Measurements from ENCODE around the gene TRIP6. TPM values are rescaled to one million over a fixed set of nuclear protein-coding genes. Genes with fewer than 3 reads are reported as not detected.
"Not testable (repeated sequence)": the region's sequence is repeated elsewhere in the genome, so short reads cannot be mapped to it uniquely, and the experiment has no call there.

TRIP6 gene
- total RNA-seq, 2 experiments from 2014 or later, result 19.8 to 21.0 TPM

DNA sequence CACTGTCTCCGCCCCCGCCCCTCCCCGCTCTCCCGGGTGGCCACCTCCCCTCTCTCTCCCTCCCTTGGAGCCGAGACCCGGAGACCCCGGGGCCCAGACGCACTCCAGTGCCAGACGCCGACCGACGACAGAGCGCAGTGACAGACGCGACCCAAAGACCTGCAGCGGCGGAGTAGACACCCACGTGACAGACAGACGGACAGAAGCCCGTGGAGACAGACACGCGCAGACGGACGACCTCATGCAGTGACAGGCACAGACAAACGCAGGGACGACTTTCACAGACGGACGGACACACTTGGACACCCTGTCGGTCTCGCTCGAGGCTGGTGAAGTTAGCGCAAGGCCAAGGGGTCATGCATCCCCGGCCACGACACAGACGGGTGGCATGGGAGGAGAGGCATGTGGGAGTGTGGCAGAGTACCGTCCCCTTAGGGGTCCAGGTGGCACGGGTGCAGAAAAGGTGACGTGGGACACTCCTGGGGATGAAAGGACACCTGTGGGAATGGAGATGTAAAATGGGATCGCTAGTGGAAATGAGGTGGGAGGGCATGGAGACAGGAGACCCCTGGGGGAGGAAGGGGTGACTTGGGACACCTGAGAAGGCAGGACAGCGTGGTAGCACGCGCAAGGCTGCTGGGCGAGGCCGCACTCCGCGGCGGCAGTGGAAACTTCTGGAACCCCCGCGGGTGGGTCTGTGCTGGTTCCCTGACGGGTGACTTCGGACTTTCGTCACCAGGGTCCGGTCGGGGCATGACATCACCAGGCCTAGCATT is 29.0 kb downstream of the TRIP6 start:
- CTCF ChIA-PET, result interaction anchor here (0.6 to 3.7 kb wide), 2 partner anchors 158 to 163 kb away, joined by 4 to 20 read pairs; no protein-coding TSS in a partner anchor
- peak overlapping the region; percentile 59 for H3K4me3 Mint-ChIP-seq
- intact Hi-C loops (cut with micrococcal nuclease), result loop anchor here (1.0 to 10.0 kb wide), 4 partner anchors 70 to 349 kb away; partner anchors contain the start of genes FIS1 and VGF
- H3K27me3 Mint-ChIP-seq (ENCODE audit: low read depth), result peaks cover 42% of the 10 kb centered on the region
- H3K9me3 Mint-ChIP-seq, result no peaks in the 10 kb centered on the region
- H3K36me3 Mint-ChIP-seq (ENCODE audit: low read depth), result no peaks in the 10 kb centered on the region
- no peak overlapping the region for H3K27ac Mint-ChIP-seq
- DNase-seq, result no peak
- H3K4me1 Mint-ChIP-seq (ENCODE audit: low read depth), result peaks cover 12% of the 10 kb centered on the region

DNA sequence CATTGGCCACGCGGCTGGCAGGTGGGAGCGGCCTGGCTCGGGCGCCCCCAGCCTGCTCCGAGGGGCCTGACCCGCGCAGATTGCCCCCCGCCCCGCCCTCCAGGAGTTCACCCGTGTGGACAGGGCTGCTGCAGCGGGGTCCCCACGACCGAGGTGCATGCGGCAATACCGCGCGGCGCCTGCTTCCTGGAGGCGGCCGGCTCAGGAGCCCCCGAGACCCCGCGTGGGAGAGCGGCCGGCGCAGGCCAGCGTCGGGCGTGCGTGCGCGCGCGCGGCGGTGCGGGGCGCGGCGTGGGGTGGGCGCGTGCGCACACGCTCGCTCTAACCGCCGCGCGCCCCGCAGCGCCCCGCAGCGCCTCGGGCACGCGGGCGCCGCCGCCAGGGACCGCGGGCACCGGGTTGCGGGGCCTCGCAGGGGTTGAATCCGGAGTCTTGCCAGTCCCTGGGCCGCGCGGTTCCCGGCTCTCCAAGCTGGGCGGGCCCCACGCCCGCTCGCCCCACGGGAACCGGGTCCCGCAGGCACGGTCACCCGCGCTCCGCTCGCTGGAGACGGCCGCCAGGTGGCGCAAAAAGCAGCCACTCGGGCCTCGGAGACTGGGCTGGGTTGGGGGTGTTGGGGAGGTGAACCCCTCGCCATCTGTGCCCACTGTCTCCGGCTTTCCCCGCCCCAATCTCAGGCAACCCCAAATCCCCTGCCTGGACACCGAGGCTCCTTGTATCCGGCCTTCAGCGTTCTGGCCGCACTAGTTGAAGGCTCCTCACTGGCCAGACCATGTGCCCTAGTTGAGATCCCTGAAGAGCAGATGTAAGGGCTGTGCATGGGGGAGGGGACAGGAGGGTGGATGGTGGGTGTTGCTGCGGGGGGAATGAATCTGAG is 29.8 kb downstream of the TRIP6 start:
- peaks cover 8% of the 10 kb centered on the region for H3K4me1 Mint-ChIP-seq (ENCODE audit: low read depth)
- peak; percentile 59 for DNase-seq
- H3K27me3 Mint-ChIP-seq (ENCODE audit: low read depth), result peaks cover 36% of the 10 kb centered on the region

GRCh38 chr7:100897772-100898454 is 30.7 kb downstream of the TRIP6 start:
- H3K9me3 Mint-ChIP-seq, result no peaks in the 10 kb centered on the region
- DNase-seq, result no peak
- H3K4me1 Mint-ChIP-seq (ENCODE audit: low read depth), result peaks cover 8% of the 10 kb centered on the region
- H3K27ac Mint-ChIP-seq, result no peak overlapping the region
- H3K4me3 Mint-ChIP-seq, result no peak overlapping the region
- H3K27me3 Mint-ChIP-seq (ENCODE audit: low read depth), result peaks cover 29% of the 10 kb centered on the region
- CTCF ChIA-PET, result interaction anchor here (0.6 to 1.8 kb wide), 6 partner anchors 11 to 180 kb away, joined by 3 to 19 read pairs (median 4); no protein-coding TSS in a partner anchor
- intact Hi-C loops (cut with micrococcal nuclease), result loop anchor here (10.0 kb wide), 2 partner anchors 267 to 347 kb away; partner anchors contain the start of genes FIS1 and VGF
- no peaks in the 10 kb centered on the region for H3K36me3 Mint-ChIP-seq (ENCODE audit: low read depth)

More for the DNA sequence above, 29.8 kb downstream of the TRIP6 start:
- CTCF ChIA-PET, result interaction anchor here (0.6 to 1.5 kb wide), 2 partner anchors 10 to 157 kb away, joined by 3 to 4 read pairs; no protein-coding TSS in a partner anchor
- Mint-ChIP-seq H3K9me3 (no peaks in the 10 kb centered on the region), H3K27ac (no peak overlapping the region), H3K4me3 (peak overlapping the region; percentile 38), H3K36me3 (ENCODE audit: low read depth) (no peaks in the 10 kb centered on the region)
- intact Hi-C loops (cut with micrococcal nuclease), result loop anchor here (10.0 kb wide), 2 partner anchors 268 to 348 kb away; partner anchors contain the start of genes FIS1 and VGF

GRCh38 chr7:100899432-100899831 is 32.2 kb downstream of the TRIP6 start:
- Mint-ChIP-seq H3K4me3 (no peak overlapping the region), H3K27me3 (ENCODE audit: low read depth) (peaks cover 24% of the 10 kb centered on the region)

DNA sequence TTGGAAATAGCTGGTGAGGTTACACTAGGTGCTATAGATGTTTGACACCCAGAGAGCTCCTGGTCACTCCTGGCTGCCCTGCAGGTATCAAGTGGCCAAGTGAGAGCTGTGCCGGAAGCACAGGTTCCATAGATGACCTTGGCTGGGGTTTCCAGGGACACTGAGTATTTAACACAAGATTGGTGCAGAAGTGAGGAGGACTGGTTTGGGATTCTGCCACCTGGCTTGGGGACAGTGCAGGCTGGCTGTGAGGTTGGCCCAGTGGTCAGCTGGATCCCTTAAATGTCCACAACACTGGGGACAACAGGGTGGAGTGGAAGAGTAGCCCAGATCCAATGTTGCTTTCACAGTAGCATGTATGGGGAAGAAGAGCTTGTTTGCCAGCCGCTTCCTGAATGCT is 33.8 kb downstream of the TRIP6 start:
- H3K27me3 Mint-ChIP-seq (ENCODE audit: low read depth), result peaks cover 22% of the 10 kb centered on the region
- intact Hi-C loops (cut with micrococcal nuclease), result no loop called here
- peaks cover 6% of the 10 kb centered on the region for H3K4me1 Mint-ChIP-seq (ENCODE audit: low read depth)
- CTCF ChIA-PET, result interaction anchor here (0.5 kb wide), 1 partner anchor 100 kb away, joined by 3 read pairs; no protein-coding TSS in a partner anchor
- no peaks in the 10 kb centered on the region for H3K36me3 Mint-ChIP-seq (ENCODE audit: low read depth)
- no peak overlapping the region for H3K4me3 Mint-ChIP-seq
- no peak overlapping the region for H3K27ac Mint-ChIP-seq
- H3K9me3 Mint-ChIP-seq, result no peaks in the 10 kb centered on the region
- DNase-seq, result no peak

More at GRCh38 chr7:100899432-100899831, 32.2 kb downstream of the TRIP6 start:
- intact Hi-C loops (cut with micrococcal nuclease), result loop anchor here (10.0 kb wide), 2 partner anchors 265 to 345 kb away; partner anchors contain the start of genes FIS1 and VGF
- no peak for DNase-seq
- no peaks in the 10 kb centered on the region for H3K9me3 Mint-ChIP-seq
- no peak overlapping the region for H3K27ac Mint-ChIP-seq
- H3K36me3 Mint-ChIP-seq (ENCODE audit: low read depth), result no peaks in the 10 kb centered on the region
- peaks cover 8% of the 10 kb centered on the region for H3K4me1 Mint-ChIP-seq (ENCODE audit: low read depth)
- CTCF ChIA-PET, result interaction anchor here (1.8 kb wide), 1 partner anchor 159 kb away, joined by 19 read pairs; no protein-coding TSS in a partner anchor

DNA sequence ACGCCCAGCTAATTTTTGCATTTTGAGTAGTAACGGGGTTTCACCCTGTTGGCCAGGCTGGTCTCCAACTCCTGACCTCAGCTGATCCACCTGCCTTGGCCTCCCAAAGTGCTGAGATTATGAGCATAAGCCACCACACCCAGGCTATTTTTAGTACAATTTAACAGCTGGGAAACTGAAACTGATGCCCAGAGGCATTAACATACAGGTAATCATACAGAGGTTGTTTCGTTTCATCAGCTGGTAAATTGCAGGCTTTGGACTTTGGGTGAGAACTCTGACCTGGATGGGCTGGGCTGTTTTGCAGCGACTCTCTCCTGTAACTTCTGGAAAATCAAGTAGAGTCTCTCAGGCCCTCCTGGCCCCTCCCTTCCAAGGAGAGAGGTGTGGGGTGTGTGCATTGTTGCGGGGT is 34.7 kb downstream of the TRIP6 start:
- DNase-seq, result no peak
- H3K27me3 Mint-ChIP-seq (ENCODE audit: low read depth), result peaks cover 17% of the 10 kb centered on the region
- CTCF ChIA-PET, result no interaction called here
- H3K9me3 Mint-ChIP-seq, result no peaks in the 10 kb centered on the region
- peaks cover 2% of the 10 kb centered on the region for H3K4me1 Mint-ChIP-seq (ENCODE audit: low read depth)
- H3K27ac Mint-ChIP-seq, result no peak overlapping the region
- intact Hi-C loops (cut with micrococcal nuclease), result no loop called here
- H3K4me3 Mint-ChIP-seq, result no peak overlapping the region
- H3K36me3 Mint-ChIP-seq (ENCODE audit: low read depth), result no peaks in the 10 kb centered on the region

DNA sequence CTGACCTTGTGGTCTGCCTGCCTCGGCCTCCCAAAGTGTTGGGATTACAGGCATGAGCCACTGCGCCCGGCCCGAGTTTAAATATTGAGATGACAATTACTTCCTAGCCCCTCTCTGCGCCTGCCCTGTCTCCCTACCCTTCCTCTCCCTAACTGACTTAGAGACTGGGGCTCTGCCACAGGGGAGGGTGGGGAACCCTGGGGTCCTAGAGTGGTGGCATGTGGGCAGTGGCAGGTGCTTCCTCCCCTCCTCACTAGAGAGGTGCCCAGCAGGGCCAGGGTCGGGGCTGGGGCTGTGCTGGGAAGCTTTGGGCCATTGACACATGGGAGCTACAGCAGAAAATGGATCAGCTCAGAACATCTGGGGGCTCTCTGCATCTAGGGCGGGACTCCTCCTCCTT is 35.5 kb downstream of the TRIP6 start:
- Mint-ChIP-seq H3K4me1 (ENCODE audit: low read depth) (no peaks in the 10 kb centered on the region), H3K36me3 (ENCODE audit: low read depth) (no peaks in the 10 kb centered on the region), H3K4me3 (no peak overlapping the region), H3K27ac (no peak overlapping the region), H3K27me3 (ENCODE audit: low read depth) (peaks cover 14% of the 10 kb centered on the region), H3K9me3 (no peaks in the 10 kb centered on the region)
- intact Hi-C loops (cut with micrococcal nuclease), result no loop called here
- no peak for DNase-seq
- CTCF ChIA-PET, result interaction anchor here (1.0 kb wide), 1 partner anchor 9 kb away, joined by 3 read pairs; no protein-coding TSS in a partner anchor

GRCh38 chr7:100908512-100908911 is 41.3 kb downstream of the TRIP6 start:
- Mint-ChIP-seq H3K4me1 (ENCODE audit: low read depth) (no peaks in the 10 kb centered on the region), H3K36me3 (ENCODE audit: low read depth) (no peaks in the 10 kb centered on the region), H3K27me3 (ENCODE audit: low read depth) (peaks cover 3% of the 10 kb centered on the region), H3K27ac (no peak overlapping the region), H3K4me3 (no peak overlapping the region), H3K9me3 (no peaks in the 10 kb centered on the region)
- no peak for DNase-seq
- CTCF ChIA-PET, result no interaction called here
- intact Hi-C loops (cut with micrococcal nuclease), result no loop called here

DNA sequence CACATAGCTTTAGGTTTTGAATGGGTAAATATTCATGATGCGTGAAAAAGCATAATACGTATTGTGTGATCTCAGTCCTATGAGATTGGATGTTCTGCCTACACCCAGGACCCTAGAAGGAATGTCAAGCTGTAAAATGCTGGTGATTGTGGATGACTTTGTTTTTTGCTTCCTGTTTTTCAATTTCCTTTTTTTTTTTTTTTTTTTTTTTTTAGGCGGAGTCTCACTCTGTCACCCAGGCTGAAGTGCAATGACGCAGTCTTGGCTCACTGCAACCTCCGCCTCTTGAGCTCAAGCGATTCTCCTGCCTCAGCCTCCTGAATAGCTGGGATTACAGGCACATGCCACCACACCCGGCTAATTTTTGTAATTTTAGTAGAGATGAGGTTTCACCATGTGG is 43.3 kb downstream of the TRIP6 start:
- H3K27ac Mint-ChIP-seq; intact Hi-C loops (cut with micrococcal nuclease); H3K36me3 Mint-ChIP-seq (ENCODE audit: low read depth); H3K9me3 Mint-ChIP-seq; H3K4me3 Mint-ChIP-seq; H3K27me3 Mint-ChIP-seq (ENCODE audit: low read depth); DNase-seq; H3K4me1 Mint-ChIP-seq (ENCODE audit: low read depth): not testable (repeated sequence)
- CTCF ChIA-PET, result interaction anchor here (0.6 kb wide), 1 partner anchor 374 kb away, joined by 3 read pairs; no protein-coding TSS in a partner anchor

DNA sequence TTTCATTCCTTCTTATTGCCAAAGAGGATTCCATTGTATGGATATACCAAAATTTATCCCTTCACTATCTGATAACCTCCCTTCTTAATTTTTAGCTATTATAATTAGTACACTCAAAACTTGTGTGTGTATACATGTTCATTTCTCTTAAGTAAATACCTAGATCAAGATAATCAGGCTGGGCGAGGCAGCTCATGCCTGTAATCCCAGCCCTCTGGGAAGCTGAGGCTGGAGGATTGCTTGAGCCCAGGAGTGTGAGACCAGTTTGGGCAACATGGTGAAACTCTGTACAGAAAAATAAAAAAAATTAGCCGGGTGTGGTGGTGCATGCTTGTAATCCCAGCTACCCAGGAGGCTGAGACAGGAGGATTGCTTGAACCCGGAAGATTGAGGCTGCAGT is 44.3 kb downstream of the TRIP6 start:
- no peaks in the 10 kb centered on the region for H3K36me3 Mint-ChIP-seq (ENCODE audit: low read depth)
- CTCF ChIA-PET, result interaction anchor here (0.8 kb wide), 1 partner anchor 8 kb away, joined by 3 read pairs; no protein-coding TSS in a partner anchor
- H3K27me3 Mint-ChIP-seq (ENCODE audit: low read depth), result peaks cover 3% of the 10 kb centered on the region
- no peak overlapping the region for H3K27ac Mint-ChIP-seq
- no peaks in the 10 kb centered on the region for H3K9me3 Mint-ChIP-seq
- H3K4me3 Mint-ChIP-seq, result no peak overlapping the region
- DNase-seq, result no peak
- H3K4me1 Mint-ChIP-seq (ENCODE audit: low read depth), result peaks cover 5% of the 10 kb centered on the region
- intact Hi-C loops (cut with micrococcal nuclease), result no loop called here

GRCh38 chr7:100914208-100914878 is 47.2 kb downstream of the TRIP6 start:
- H3K27me3 Mint-ChIP-seq (ENCODE audit: low read depth), result peaks cover 3% of the 10 kb centered on the region
- H3K9me3 Mint-ChIP-seq, result no peaks in the 10 kb centered on the region
- no peaks in the 10 kb centered on the region for H3K36me3 Mint-ChIP-seq (ENCODE audit: low read depth)
- intact Hi-C loops (cut with micrococcal nuclease), result no loop called here
- CTCF ChIA-PET, result no interaction called here
- H3K4me1 Mint-ChIP-seq (ENCODE audit: low read depth), result peaks cover 5% of the 10 kb centered on the region
- H3K4me3 Mint-ChIP-seq, result no peak overlapping the region
- DNase-seq, result no peak
- H3K27ac Mint-ChIP-seq, result no peak overlapping the region
